SIG-M5 (cell line): ENCODE data around the gene NXPE4.
"Not testable (repeated sequence)": the region's sequence is repeated elsewhere in the genome, so short reads cannot be mapped to it uniquely, and the experiment has no call there.

ENCODE experiments used
- DNase-seq: peaks from one replicate; lab custom pipeline; 2025; lab: John Stamatoyannopoulos, UW

NXPE4 gene

DNA sequence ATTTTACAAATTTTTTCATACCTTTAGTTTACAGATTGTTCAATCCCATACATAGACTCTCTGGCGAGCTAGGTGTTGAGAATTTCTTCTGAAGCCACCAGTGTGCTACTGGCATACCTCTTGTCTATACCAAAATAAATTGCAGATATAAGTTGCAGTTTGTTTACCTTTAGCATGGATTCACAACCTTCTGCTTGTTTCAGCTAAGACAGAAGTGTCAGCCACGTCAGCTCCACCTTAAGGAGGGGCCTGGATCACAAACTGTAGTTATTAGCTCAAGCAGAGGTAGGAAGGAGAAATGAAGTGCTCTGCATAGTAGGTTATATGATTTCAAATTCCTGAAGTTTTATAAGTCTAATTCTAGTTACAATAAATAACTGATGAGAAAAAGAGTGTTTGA, at the start of gene NXPE4:
TSS of gene NXPE4 (minus strand) at position 216 of the 400 bp plus-strand sequence. CDS start 1,027 bp downstream, outside the sequence.
- no peak for DNase-seq

- not testable (repeated sequence) for DNase-seq
Measured at GRCh38 chr11:114639440-114639839, 43.9 kb upstream of the NXPE4 start.

- DNase-seq = not testable (repeated sequence)
Measured at GRCh38 chr11:114631445-114631965, 35.9 kb upstream of the NXPE4 start.

DNA sequence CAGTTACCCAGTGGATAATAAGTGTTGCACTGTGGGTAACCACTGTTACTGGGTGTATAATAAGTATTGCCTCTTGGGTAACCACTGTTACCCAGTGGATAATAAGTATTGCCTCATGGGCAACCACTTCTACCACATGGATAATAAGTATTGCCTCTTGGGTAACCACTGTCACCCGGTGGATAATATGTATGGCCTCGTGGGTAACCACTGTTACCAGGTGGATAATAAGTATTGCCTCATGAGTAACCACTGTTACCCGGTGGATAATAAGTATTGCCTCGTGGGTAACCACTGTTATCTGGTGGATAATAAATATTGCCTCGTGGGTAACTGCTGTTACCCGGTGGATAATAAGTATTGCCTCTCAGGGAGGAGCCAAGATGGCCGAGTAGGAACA, 29.7 kb upstream of the NXPE4 start:
- DNase-seq = no peak

DNA sequence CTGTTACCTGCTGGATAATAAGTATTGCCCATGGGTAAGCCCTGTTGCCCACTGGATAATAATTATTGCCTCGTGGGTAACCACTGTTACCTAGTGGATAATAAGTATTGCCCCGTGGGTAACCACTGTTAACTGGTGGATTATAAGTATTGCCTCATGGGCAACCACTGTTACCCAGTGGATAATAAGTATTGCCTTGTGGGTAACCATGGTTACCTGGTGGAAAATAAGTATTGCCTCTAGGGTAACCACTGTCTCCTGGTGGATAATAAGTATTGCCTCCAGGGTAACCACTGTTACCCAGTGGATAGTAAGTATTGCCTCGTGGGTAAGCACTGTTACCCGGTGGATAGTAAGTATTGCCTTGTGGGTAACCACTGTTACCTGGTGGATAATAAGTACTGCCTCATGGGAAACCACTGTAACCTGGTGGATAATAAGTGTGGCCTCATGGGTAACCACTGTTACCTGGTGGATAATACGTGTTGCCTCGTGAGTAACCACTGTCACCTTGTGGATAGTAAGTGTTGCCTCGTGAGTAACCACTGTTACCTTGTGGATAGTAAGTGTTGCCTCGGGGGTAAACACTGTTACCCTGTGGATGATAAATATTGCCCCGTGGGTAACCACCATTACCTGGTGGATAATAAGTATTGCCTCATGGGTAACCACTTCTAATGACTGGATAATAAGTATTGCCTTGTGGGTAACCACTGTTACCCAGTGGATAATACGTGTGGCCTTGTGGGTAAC, 29.0 kb upstream of the NXPE4 start:
- DNase-seq = no peak

- no peak for DNase-seq
Measured at GRCh38 chr11:114623720-114624119, 28.1 kb upstream of the NXPE4 start.

- DNase-seq = no peak
Measured at GRCh38 chr11:114622858-114623257, 27.3 kb upstream of the NXPE4 start.

DNA sequence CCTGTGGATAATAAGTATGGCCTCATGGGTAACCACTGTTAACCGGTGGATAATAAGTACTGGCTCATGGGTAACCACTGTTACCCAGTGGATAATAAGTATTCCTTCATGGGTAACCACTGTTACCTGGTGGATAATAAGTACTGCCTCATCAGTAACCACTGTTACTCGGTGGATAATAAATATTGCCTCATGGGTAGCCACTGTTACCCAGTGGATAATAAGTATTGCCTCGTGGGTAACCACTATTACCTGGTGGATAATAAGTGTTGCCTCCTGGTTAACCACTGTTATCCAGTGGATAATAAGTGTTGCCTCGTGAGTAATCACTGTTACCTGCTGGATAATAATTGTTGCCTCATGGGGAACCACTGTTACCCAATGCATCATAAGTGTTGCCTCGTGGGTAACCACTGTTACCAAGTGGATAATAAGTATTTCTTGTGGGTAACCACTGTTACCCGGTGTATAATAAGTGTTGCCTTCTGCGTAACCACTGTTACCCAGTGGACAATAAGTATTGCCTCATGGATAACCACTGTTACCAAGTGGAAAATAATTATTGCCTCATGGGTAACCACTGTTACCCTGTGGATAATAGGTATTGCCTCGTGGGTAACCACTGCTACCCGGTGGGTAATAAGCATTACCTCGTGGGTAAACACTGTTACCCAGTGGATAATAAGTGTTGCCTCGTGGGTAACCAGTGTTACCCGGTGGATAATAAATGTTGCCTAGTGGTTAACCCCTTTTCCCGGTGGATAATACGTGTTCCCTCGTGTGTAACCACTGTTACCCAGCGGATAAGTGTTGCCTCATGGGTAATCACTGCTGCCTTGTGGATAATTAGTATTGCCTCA, 26.6 kb upstream of the NXPE4 start:
- DNase-seq = no peak

DNA sequence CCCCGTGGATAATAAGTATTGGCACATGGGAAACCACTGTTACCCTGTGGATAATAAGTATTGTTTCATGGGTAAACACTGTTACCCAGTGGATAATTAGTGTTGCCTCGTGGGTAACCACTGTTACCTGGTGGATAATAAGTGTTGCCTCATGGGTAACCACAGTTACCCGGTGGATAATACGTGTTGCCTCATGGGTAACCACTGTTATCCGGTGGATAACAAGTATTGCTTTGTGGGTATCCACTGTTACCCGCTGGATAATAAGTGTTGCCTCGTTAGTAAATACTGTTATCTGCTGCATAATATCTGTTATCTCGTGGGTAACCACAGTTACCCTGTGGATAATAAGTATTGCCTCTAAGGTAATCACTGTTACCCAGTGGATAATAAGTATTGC, 25.5 kb upstream of the NXPE4 start:
- no peak for DNase-seq

- no peak for DNase-seq
Measured at GRCh38 chr11:114619659-114620173, 24.1 kb upstream of the NXPE4 start.

DNA sequence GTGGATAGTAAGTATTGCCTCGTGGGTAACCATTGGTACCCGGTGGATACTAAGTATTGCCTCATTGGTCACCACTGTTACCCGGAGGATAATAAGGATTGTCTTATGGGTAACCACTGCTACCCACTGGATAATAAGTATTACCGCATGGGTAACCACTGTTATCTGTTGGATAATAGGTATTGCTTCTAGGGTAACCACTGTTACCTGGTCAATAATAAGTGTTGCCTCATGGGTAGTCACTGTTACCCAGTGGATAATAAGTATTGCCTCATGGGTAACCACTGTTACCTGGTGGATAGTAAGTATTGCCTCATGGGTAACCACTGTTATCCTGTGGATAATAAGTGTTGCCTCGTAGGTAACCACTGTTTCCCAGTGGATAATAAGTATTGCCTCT, 22.6 kb upstream of the NXPE4 start:
- DNase-seq = no peak

GRCh38 chr11:114617157-114618124, 21.9 kb upstream of the NXPE4 start:
- no peak for DNase-seq

GRCh38 chr11:114616516-114616915, 20.9 kb upstream of the NXPE4 start:
- no peak for DNase-seq

GRCh38 chr11:114615448-114616361, 20.1 kb upstream of the NXPE4 start:
- DNase-seq = no peak

- DNase-seq = no peak
Measured at GRCh38 chr11:114614127-114614720, 18.6 kb upstream of the NXPE4 start.

- DNase-seq = not testable (repeated sequence)
Measured at GRCh38 chr11:114613094-114613493, 17.5 kb upstream of the NXPE4 start.

GRCh38 chr11:114612686-114613085, 17.1 kb upstream of the NXPE4 start:
- DNase-seq = no peak

DNA sequence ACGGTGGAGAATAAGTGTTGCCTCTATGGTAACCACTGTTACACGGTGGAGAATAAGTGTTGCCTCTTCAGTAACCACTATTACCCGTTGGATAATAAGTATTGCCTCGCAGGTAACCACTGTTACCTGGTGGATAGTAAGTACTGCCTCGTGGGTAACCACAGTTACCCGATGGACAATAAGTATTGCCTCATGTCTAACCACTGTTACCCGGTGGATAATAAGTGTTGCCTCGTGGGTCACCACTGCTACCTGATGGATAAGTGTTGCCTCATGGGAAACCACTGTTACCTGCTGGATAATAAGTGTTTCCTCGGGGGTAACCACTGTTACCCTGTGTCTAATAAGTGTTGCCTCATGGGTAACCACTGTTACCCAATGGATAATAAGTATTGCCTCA, 16.6 kb upstream of the NXPE4 start:
- not testable (repeated sequence) for DNase-seq

DNA sequence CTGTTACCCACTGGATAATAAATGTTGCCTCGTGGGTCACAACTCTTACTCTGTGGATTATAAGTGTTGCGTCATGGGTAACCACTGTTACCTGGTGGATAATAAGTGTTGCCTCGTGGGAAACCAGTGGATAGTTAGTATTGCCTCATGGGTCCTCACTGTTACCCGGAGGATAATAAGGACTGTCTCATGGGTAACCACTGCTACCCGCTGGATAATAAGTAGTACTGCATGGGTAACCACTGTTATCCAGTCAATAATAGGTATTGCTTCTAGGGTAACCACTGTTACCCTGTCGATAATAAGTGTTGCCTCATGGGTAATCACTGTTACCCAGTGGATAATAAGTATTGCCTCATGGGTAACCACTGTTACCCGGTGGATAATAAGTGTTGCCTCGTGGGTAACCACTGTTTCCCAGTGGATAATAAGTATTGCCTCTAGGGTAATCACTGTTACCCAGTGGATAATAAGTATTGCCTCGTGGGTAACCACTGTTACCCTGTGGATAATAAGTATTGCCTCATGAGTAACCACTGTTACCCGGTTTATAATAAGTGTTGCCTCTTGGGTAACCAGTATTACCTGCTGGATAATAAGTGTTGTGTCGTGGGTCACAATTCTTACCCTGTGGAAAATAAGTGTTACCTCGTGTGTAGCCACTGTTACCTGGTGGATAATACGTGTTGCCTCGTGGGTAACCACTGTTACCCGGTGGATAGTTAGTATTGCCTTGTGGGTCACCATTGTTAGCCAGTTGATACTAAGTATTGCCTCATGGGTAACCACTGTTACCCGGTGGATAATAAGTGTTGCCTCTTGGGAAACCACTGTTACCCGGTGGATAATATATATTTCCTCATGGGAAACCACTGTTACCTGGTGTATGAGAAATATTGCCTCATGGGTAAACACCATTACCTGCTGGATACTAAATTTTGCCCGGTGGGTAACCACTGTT, 15.7 kb upstream of the NXPE4 start:
- no peak for DNase-seq
